GM19455 (cell line): ENCODE data around the gene CAMK2D.
"Not testable (repeated sequence)": the region's sequence is repeated elsewhere in the genome, so short reads cannot be mapped to it uniquely, and the experiment has no call there.

Source experiments
- ATAC-seq: cut with Tn5 transposase; IDR thresholded peaks from one replicate; pipeline ENCODE4 v1.9.1; 2021; ENCODE audit not compliant: unreplicated experiment

CAMK2D gene

GRCh38 chr4:113763923-113764322 lies 2.4 kb upstream of the CAMK2D start:
- not testable (repeated sequence) for ATAC-seq

GRCh38 chr4:113763029-113763285 lies 1.4 kb upstream of the CAMK2D start:
- no peak for ATAC-seq

GRCh38 chr4:113762186-113763028 lies 869 bp upstream of the CAMK2D start:
- ATAC-seq: peak; percentile 63

- ATAC-seq: peak; percentile 28
Observed at GRCh38 chr4:113760795-113761619, 531 bp downstream of the CAMK2D start.

GRCh38 chr4:113760094-113760794 lies 1.3 kb downstream of the CAMK2D start:
- ATAC-seq: no peak

GRCh38 chr4:113759696-113760093 lies 1.8 kb downstream of the CAMK2D start:
- ATAC-seq: no peak

- no peak for ATAC-seq
Observed at GRCh38 chr4:113758372-113758771, 3.2 kb downstream of the CAMK2D start.

- ATAC-seq: no peak
Observed at GRCh38 chr4:113757486-113757885, 4.1 kb downstream of the CAMK2D start.

GRCh38 chr4:113756005-113756410 lies 5.5 kb downstream of the CAMK2D start:
- peak; percentile 65 for ATAC-seq

- no peak for ATAC-seq
Observed at GRCh38 chr4:113750734-113751133, 10.8 kb downstream of the CAMK2D start.

- no peak for ATAC-seq
Observed at GRCh38 chr4:113750296-113750695, 11.2 kb downstream of the CAMK2D start.

- ATAC-seq: no peak
Observed at GRCh38 chr4:113749178-113749577, 12.4 kb downstream of the CAMK2D start.

GRCh38 chr4:113747949-113748348 lies 13.6 kb downstream of the CAMK2D start:
- no peak for ATAC-seq

- no peak for ATAC-seq
Observed at GRCh38 chr4:113745711-113746110, 15.8 kb downstream of the CAMK2D start.

GRCh38 chr4:113744667-113745240 lies 16.8 kb downstream of the CAMK2D start:
- no peak for ATAC-seq

- no peak for ATAC-seq
Observed at GRCh38 chr4:113743690-113744089, 17.8 kb downstream of the CAMK2D start.

- ATAC-seq: no peak
Observed at GRCh38 chr4:113742643-113743042, 18.9 kb downstream of the CAMK2D start.

GRCh38 chr4:113741956-113742355 lies 19.6 kb downstream of the CAMK2D start:
- no peak for ATAC-seq

GRCh38 chr4:113740857-113741379 lies 20.6 kb downstream of the CAMK2D start:
- ATAC-seq: no peak

GRCh38 chr4:113739197-113739596 lies 22.3 kb downstream of the CAMK2D start:
- ATAC-seq: no peak

- no peak for ATAC-seq
Observed at GRCh38 chr4:113738251-113738650, 23.3 kb downstream of the CAMK2D start.
